AG04449 (cell line): Measurements from ENCODE around the gene EDAR.

Experiments
- CTCF ChIA-PET: fragments of 350-600 bp; formaldehyde crosslinking; extraction: SDS; loops from one replicate; lab custom pipeline; 2021; ENCODE audit warnings: antibody characterized with exemption; lab: Yijun Ruan, JAX
- POLR2A ChIA-PET: fragments of 400-600, 350-600 bp; formaldehyde crosslinking; extraction: SDS; loops from one replicate; lab custom pipeline; 2020; ENCODE audit warnings: antibody characterized with exemption, inconsistent platforms; lab: Yijun Ruan, JAX
- DNase-seq: peaks from one replicate; pipeline ENCODE4 v3.0.0-alpha.2; 2010; ENCODE audit warnings: low read depth, low spot score
- H3K4me3 ChIP-seq: 2 replicates; pipeline ENCODE4 v1.5.1; 2011; ENCODE audit warnings: low read depth, mild to moderate bottlenecking, control low read depth, low read length
- CTCF ChIP-seq: IDR thresholded peaks from one replicate; pipeline ENCODE4 v1.5.1; 2011; ENCODE audit warnings: mild to moderate bottlenecking, moderate library complexity, low read length, control low read depth, inconsistent platforms; ENCODE audit not compliant: insufficient read depth; ENCODE audit errors: missing control alignments

EDAR gene

GRCh38 chr2:108922141-108922915, 66.7 kb downstream of the EDAR start:
- no peak overlapping the region for H3K4me3 ChIP-seq
- TF ChIP-seq CTCF: no peak
- DNase-seq: no peak
- ChIA-PET POLR2A (no interaction called here), CTCF (no interaction called here)

GRCh38 chr2:108921096-108922030, 67.7 kb downstream of the EDAR start:
- POLR2A ChIA-PET: no interaction called here
- DNase-seq: no peak
- H3K4me3 ChIP-seq: no peak overlapping the region
- CTCF ChIA-PET: no interaction called here
- no peak for TF ChIP-seq CTCF

GRCh38 chr2:108920686-108921085, 68.3 kb downstream of the EDAR start:
- ChIA-PET CTCF (interaction anchor here (2.9 kb wide), 1 partner anchor 8 kb away, joined by 17 read pairs; no protein-coding TSS in a partner anchor), POLR2A (no interaction called here)
- no peak for DNase-seq
- H3K4me3 ChIP-seq: no peak overlapping the region
- no peak for TF ChIP-seq CTCF

GRCh38 chr2:108919571-108920373, 69.2 kb downstream of the EDAR start:
- DNase-seq: no peak
- no peak overlapping the region for H3K4me3 ChIP-seq
- ChIA-PET CTCF (interaction anchor here (2.9 kb wide), 1 partner anchor 9 kb away, joined by 17 read pairs; no protein-coding TSS in a partner anchor), POLR2A (no interaction called here)
- TF ChIP-seq CTCF: no peak

- no peak for DNase-seq
- ChIA-PET POLR2A (no interaction called here), CTCF (interaction anchor here (2.9 kb wide), 1 partner anchor 10 kb away, joined by 17 read pairs; no protein-coding TSS in a partner anchor)
- H3K4me3 ChIP-seq: no peak overlapping the region
- no peak for TF ChIP-seq CTCF
Observed at GRCh38 chr2:108918941-108919341, 70.1 kb downstream of the EDAR start.
